Fibroblast of the aortic adventitia (primary cell): ENCODE measurements around the gene PLXNA2. TPM values are rescaled to one million over a fixed set of nuclear protein-coding genes. Genes with fewer than 3 reads are reported as not detected.

Experiments
- DNase-seq: peaks from one replicate; pipeline ENCODE4 v3.0.0-alpha.2; 2010; ENCODE audit warnings: low read depth
- H3K4me3 ChIP-seq: 2 replicates; pipeline ENCODE4 v1.5.1; 2011; ENCODE audit warnings: low read depth, mild to moderate bottlenecking, control low read depth, low read length, moderate library complexity
- total RNA-seq: library from RNA; depleted of rRNA; stranded (reverse); fragments of >200 nt; gene quantifications from 2 replicates; pipeline ENCODE4 v1.2.3, GENCODE V29; 2012; ENCODE audit warnings: low replicate concordance
- TF ChIP-seq, protein P1 (sequence below): IDR thresholded peaks from 2 replicates; pipeline ENCODE4 v1.5.1; 2011; ENCODE audit warnings: mild to moderate bottlenecking, low read length, control low read depth, inconsistent platforms; ENCODE audit not compliant: insufficient read depth

PLXNA2 gene
- total RNA-seq, 1 donor, result 8.0 TPM

DNA sequence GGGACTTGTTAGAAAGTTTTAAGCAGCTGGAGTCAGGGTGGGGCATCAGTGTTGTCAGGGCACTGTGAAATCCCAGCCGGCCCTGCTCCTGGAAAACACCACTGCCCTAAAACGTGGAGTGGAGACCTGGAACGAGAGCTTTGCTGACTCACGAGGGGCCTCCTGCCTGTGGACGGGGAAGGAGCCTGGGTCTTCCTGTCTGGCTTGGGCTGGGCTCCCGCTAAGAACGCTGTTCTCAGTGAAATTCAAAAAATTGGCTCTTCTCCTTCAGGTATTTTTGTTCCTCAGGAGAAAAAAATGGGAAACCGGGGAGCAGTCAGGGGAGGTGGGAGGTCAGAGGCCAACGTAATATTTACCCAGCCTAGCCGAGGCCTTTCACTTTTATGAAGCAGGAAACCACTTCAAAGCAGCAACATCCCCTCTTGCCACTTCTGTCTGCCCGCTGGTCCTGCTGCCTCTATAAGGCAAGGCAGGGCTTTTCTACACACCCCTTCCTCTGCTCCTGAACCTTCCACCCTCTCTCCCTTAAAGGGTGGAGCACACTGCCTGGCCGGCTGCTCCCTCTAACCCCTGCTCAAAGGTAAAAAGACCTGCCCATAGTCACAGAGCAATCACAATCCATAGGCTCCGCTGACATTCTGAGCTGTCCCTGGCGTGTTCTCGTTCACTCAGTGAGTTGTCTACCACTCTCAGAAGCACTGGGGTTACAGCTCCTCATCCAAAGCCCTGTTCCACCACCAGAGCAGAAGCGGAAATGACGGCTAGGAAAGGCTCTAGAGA is 8.0 kb downstream of the PLXNA2 start:
- no peak overlapping the region for H3K4me3 ChIP-seq
- TF ChIP-seq, protein P1, sequence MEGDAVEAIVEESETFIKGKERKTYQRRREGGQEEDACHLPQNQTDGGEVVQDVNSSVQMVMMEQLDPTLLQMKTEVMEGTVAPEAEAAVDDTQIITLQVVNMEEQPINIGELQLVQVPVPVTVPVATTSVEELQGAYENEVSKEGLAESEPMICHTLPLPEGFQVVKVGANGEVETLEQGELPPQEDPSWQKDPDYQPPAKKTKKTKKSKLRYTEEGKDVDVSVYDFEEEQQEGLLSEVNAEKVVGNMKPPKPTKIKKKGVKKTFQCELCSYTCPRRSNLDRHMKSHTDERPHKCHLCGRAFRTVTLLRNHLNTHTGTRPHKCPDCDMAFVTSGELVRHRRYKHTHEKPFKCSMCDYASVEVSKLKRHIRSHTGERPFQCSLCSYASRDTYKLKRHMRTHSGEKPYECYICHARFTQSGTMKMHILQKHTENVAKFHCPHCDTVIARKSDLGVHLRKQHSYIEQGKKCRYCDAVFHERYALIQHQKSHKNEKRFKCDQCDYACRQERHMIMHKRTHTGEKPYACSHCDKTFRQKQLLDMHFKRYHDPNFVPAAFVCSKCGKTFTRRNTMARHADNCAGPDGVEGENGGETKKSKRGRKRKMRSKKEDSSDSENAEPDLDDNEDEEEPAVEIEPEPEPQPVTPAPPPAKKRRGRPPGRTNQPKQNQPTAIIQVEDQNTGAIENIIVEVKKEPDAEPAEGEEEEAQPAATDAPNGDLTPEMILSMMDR, result no peak
- DNase-seq, result peak; percentile 85

DNA sequence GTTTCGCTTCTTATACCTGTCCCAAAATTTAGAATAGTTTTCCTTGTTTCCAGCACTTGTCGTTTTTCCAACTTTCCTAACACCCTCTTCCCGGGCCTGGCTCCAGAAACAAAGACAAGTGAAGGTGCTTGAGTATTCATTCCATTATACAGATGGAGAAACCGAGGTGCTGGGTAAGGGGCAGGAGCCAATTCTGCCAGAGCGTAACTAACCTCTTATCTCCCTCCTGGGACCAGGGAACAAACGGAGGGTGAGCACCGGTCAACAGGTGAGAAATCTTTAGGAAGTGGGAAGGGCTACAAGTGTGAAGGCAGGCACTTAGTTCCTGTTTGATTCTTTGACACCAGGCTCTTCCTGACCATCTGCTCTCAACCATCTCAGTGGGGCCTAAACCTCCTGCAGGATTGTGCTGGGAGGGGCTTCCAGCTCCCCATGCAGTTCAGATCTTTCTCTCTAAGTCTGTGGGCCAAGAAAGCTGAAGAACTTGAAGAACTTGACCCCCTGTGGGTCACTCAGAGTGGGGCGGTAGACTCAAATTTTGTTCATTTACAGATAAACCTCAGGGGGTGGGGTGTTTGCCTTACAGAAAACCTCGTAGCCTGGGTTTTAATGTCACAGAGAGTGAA is 8.7 kb downstream of the PLXNA2 start:
- TF ChIP-seq, protein P1, result no peak
- no peak overlapping the region for H3K4me3 ChIP-seq
- DNase-seq, result no peak

DNA sequence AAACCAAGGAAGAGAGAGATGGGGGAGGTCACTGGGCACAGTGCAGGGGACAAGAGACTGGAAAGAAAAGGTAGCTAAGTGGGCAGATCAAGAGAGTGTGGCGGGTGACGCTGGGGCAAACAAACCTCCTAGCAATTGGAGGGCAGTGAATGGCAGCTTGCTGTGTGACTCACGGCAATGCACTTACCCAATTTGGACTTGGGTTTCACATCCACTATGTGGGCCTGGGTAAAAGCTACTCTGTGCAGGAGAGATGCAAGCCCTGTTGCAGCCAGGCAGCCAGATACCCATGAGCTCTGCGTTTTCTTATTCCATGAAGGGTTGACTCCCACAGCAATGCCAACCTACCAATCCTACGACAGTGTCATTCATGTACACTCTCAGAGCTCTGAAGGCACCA is 9.5 kb downstream of the PLXNA2 start:
- no peak for DNase-seq
- TF ChIP-seq, protein P1, result no peak
- no peak overlapping the region for H3K4me3 ChIP-seq

DNA sequence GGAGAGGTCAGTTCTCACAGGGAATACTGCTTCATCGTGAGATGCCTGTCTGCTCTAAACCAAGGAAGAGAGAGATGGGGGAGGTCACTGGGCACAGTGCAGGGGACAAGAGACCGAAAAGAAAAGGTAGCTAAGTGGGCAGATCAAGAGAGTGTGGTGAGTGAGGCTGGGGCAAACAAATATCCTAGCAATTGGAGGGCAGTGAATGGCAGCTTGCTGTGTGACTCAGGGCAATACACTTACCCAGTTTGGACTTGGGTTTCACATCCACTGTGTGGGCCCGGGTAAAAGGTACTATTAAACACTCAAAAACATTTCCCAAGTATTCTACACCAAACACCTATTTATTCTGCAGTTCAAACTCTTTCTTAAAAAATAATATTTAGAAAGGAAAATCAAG is 10.2 kb downstream of the PLXNA2 start:
- no peak overlapping the region for H3K4me3 ChIP-seq
- no peak for DNase-seq
- TF ChIP-seq, protein P1, result no peak

DNA sequence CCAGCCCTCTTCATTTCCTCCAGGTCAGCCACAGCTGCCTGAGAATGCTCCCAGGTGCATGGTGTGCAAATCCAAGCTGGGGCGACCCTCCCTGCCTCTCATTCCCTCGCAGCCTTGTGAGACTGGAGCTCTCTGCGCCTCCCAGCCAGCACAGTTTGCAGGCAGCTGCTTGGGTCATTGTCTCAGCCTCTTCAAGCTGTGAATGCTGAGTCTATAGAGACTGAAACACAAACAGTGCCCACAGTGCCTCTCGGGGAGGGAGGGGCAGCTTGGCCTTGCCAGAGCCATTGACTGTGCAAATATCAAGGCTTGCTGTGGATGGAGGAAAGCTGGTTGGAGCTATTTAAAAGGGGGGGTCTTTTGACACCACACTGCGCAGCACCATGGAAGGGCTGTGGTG is 10.6 kb downstream of the PLXNA2 start:
- TF ChIP-seq, protein P1, result no peak
- H3K4me3 ChIP-seq, result no peak overlapping the region
- no peak for DNase-seq

DNA sequence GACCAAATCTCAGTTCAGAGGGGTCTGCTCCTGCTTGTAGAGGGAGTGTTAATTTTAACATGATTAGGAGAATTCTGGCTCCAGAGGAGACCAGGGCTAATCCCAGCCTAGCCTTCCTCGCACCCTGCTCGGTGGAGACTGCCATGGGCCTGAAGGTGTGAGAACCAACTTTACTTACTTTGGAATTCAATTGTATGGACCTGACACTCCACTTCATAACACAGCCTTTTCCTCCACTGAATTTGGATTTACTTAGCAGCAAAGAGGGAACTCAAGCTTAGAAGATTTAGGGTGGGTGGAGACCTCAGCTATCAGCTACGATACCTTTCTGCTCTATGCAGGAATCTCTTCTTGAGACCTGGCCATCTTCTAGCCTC is 11.5 kb downstream of the PLXNA2 start:
- TF ChIP-seq, protein P1, result no peak
- no peak for DNase-seq
- no peak overlapping the region for H3K4me3 ChIP-seq
